ENCODE data around the gene GGA2. TPM values are rescaled to one million over a fixed set of nuclear protein-coding genes. Genes with fewer than 3 reads are reported as not detected.

The GGA2 gene
- total and polyA plus RNA-seq, 9 donors: 27.1 to 141 (median 83.3) TPM

GRCh38 chr16:23539984-23540816 lies 29.9 kb upstream of the GGA2 start:
- 90 to 92% (median 91%) methylated on average over 11 of the region's 11 CpGs for WGBS, 3 donors

GRCh38 chr16:23538919-23539278 lies 28.6 kb upstream of the GGA2 start:
- Histone ChIP-seq H3K4me1 (ENCODE audit: insufficient read depth) (no peaks in the 10 kb centered on the region), H3K27me3 (no peaks in the 10 kb centered on the region), H3K4me3 (no peak overlapping the region), H3K27ac (no peak overlapping the region), H3K36me3 (no peaks in the 10 kb centered on the region), H3K9me3 (no peaks in the 10 kb centered on the region)
- 85 to 93% (median 89%) methylated on average over 1 of the region's 1 CpG for WGBS, 3 donors
- DNase-seq: no peak
- intact Hi-C loops (cut with DNase I): no loop called here
- no peak for TF ChIP-seq POLR2A (IDR thresholded peaks at IDR 0.05)
- TF ChIP-seq EP300 (IDR thresholded peaks at IDR 0.05): no peak
- no peak for TF ChIP-seq CTCF (IDR thresholded peaks at IDR 0.05)

More at GRCh38 chr16:23539984-23540816, 29.9 kb upstream of the GGA2 start:
- Histone ChIP-seq H3K4me1 (ENCODE audit: insufficient read depth) (no peaks in the 10 kb centered on the region), H3K9me3 (no peaks in the 10 kb centered on the region), H3K27ac (no peak overlapping the region), H3K36me3 (no peaks in the 10 kb centered on the region), H3K4me3 (no peak overlapping the region), H3K27me3 (no peaks in the 10 kb centered on the region)
- TF ChIP-seq POLR2A (IDR thresholded peaks at IDR 0.05) (no peak), CTCF (IDR thresholded peaks at IDR 0.05) (no peak), EP300 (IDR thresholded peaks at IDR 0.05) (no peak)
- intact Hi-C loops (cut with DNase I): no loop called here
- DNase-seq: no peak

- intact Hi-C loops (cut with DNase I): no loop called here
- no peak overlapping the region for H3K27ac ChIP-seq
- WGBS, 3 donors: 62 to 76% (median 68%) methylated on average over 3 of the region's 3 CpGs
- H3K27me3 ChIP-seq: no peaks in the 10 kb centered on the region
- no peak overlapping the region for H3K4me3 ChIP-seq
- no peaks in the 10 kb centered on the region for H3K4me1 ChIP-seq (ENCODE audit: insufficient read depth)
- TF ChIP-seq CTCF (IDR thresholded peaks at IDR 0.05): no peak
- no peak for TF ChIP-seq EP300 (IDR thresholded peaks at IDR 0.05)
- TF ChIP-seq POLR2A (IDR thresholded peaks at IDR 0.05): no peak
- H3K36me3 ChIP-seq: no peaks in the 10 kb centered on the region
- DNase-seq: no peak
- H3K9me3 ChIP-seq: no peaks in the 10 kb centered on the region
These were observed 27.1 kb upstream of the GGA2 start for GRCh38 chr16:23537390-23537789.

GRCh38 chr16:23535901-23536300 lies 25.6 kb upstream of the GGA2 start:
- Histone ChIP-seq H3K4me1 (ENCODE audit: insufficient read depth) (no peaks in the 10 kb centered on the region), H3K9me3 (no peaks in the 10 kb centered on the region), H3K36me3 (no peaks in the 10 kb centered on the region), H3K27me3 (no peaks in the 10 kb centered on the region), H3K4me3 (no peak overlapping the region), H3K27ac (no peak overlapping the region)
- WGBS, 3 donors: 81 to 87% (median 82%) methylated on average over 2 of the region's 2 CpGs
- intact Hi-C loops (cut with DNase I): no loop called here
- no peak for TF ChIP-seq EP300 (IDR thresholded peaks at IDR 0.05)
- no peak for TF ChIP-seq CTCF (IDR thresholded peaks at IDR 0.05)
- no peak for TF ChIP-seq POLR2A (IDR thresholded peaks at IDR 0.05)
- DNase-seq: no peak
